Karpas-422 (cell line): ENCODE data around the gene GABRB2. TPM values are rescaled to one million over a fixed set of nuclear protein-coding genes. Genes with fewer than 3 reads are reported as not detected.

ENCODE experiments used
- DNase-seq: peaks from one replicate; pipeline ENCODE4 v3.0.0-alpha.2; 2015
- H2AFZ ChIP-seq: fragments of 200-600 bp; sonication (generic); 2 replicates; pipeline ENCODE4 v1.6.1; 2014; ENCODE audit warnings: antibody characterized with exemption, low read length, mixed read lengths
- H3K27ac ChIP-seq: fragments of 200-600 bp; sonication (generic); 2 replicates; pipeline ENCODE4 v1.5.1; 2014; ENCODE audit warnings: mild to moderate bottlenecking, low read length, moderate library complexity
- H3K27me3 ChIP-seq: fragments of 200-600 bp; sonication (generic); 2 replicates; pipeline ENCODE4 v1.6.1; 2014; ENCODE audit warnings: low read length, mixed read lengths
- H3K36me3 ChIP-seq: fragments of 200-600 bp; sonication (generic); 2 replicates; pipeline ENCODE4 v1.6.1; 2014; ENCODE audit warnings: low read length, mixed read lengths; ENCODE audit not compliant: insufficient read depth
- H3K4me1 ChIP-seq: fragments of 200-600 bp; sonication (generic); 2 replicates; pipeline ENCODE4 v1.6.1; 2014; ENCODE audit warnings: mild to moderate bottlenecking, low read length, mixed read lengths
- H3K4me2 ChIP-seq: fragments of 200-600 bp; sonication (generic); 2 replicates; pipeline ENCODE4 v1.6.1; 2014; ENCODE audit warnings: low read length, low read depth, mild to moderate bottlenecking; ENCODE audit not compliant: poor library complexity, severe bottlenecking
- H3K4me3 ChIP-seq: fragments of 200-600 bp; sonication (generic); 2 replicates; pipeline ENCODE4 v1.5.1; 2014; ENCODE audit warnings: mild to moderate bottlenecking, antibody characterized with exemption, low read length, mixed read lengths
- H3K79me2 ChIP-seq: fragments of 200-600 bp; sonication (generic); 2 replicates; pipeline ENCODE4 v1.6.1; 2014; ENCODE audit warnings: mild to moderate bottlenecking, low read length, mixed read lengths
- H3K9ac ChIP-seq: fragments of 200-600 bp; sonication (generic); 2 replicates; pipeline ENCODE4 v1.6.0; 2014; ENCODE audit warnings: low read length
- H3K9me2 ChIP-seq: fragments of 200-600 bp; sonication (generic), shearing (Covaris generic); replicated peaks from 2 replicates; pipeline ENCODE4 v1.6.0; 2014; ENCODE audit warnings: mild to moderate bottlenecking, low read length, moderate library complexity; ENCODE audit not compliant: insufficient read depth
- H3K9me3 ChIP-seq: fragments of 300-700, 200-600 bp; sonication (generic); 2 replicates; pipeline ENCODE4 v1.6.1; 2014; ENCODE audit warnings: low read length, mixed read lengths
- H4K20me1 ChIP-seq: fragments of 200-600 bp; sonication (generic); 2 replicates; pipeline ENCODE4 v1.6.1; 2014; ENCODE audit warnings: mild to moderate bottlenecking, antibody characterized with exemption, low read length, low read depth; ENCODE audit not compliant: insufficient read depth
- total RNA-seq: library from RNA; depleted of rRNA; stranded (reverse); fragments of >200 nt; shearing (Covaris generic); gene quantifications from 2 replicates; pipeline ENCODE4 v1.2.3, GENCODE V29; 2014; ENCODE audit warnings: low replicate concordance

Gene GABRB2
- total RNA-seq, 1 experiment from 2014 or later: not detected

DNA sequence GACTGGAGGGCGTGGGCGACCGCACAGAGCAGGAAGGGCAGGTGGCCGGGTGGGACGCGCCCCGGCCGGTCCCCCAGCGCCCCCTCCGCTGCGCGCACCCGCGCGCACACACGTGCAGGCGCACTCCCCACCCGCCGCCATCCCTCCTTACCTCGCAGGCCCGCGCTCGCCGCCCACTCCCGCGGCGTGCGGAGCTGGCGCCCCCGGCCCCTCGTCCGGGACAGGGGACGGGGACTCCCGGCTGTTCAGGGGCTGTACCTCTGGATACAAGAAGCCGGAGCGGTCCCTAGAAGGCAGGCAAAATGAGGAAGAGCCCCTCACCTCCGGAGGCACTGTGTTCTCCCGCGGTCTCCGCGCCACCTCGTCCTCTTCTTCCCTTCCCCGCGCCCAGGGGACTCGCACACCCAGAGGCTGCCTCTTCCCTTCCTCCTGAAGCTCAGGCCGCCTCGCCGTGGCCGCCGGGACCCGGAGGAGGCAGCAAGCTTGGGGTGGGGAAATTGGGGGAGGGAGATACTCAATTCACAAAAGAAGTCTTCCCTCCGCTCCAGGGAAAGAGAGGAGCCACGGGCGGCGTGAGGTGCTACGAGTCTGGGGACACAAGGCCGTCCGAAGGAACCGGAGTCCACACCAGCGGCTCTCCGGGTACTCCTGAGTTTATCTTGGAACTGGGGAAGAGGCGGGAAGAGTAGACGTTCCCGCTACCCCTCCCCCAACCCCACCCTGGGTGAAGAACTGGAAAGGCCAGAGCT lies 1.4 kb upstream of the GABRB2 start:
- Histone ChIP-seq H3K36me3 (no peaks in the 10 kb centered on the region), H2AFZ (no peak overlapping the region), H3K9ac (no peak overlapping the region), H3K79me2 (no peaks in the 10 kb centered on the region), H4K20me1 (no peaks in the 10 kb centered on the region), H3K4me2 (no peak overlapping the region), H3K4me1 (no peaks in the 10 kb centered on the region), H3K9me3 (no peaks in the 10 kb centered on the region; the same call in 1 of the 2 replicates), H3K27ac (no peak overlapping the region), H3K9me2 (no peaks in the 10 kb centered on the region), H3K4me3 (no peak overlapping the region), H3K27me3 (no peaks in the 10 kb centered on the region)
- no peak for DNase-seq

DNA sequence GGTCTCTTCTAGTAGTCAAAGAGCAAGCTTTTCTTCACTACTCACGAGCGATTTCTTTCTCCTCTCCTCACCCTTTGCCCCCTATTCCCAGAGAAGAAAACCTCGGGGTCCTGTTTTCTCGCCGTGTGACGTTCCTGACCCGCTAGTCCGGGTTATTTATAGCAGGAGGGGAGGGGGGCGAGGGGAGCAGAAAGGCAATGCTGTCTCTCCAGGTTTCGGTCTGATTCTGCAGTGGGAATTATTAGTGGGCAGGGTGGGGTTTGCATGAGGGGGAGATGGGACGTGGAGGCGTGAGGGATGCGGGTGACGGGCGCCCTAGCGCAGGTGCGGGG lies 847 bp upstream of the GABRB2 start:
- Histone ChIP-seq H3K79me2 (no peaks in the 10 kb centered on the region), H3K9me2 (no peaks in the 10 kb centered on the region), H3K9me3 (no peaks in the 10 kb centered on the region; the same call in 1 of the 2 replicates), H3K27ac (no peak overlapping the region), H3K4me2 (no peak overlapping the region), H4K20me1 (no peaks in the 10 kb centered on the region), H2AFZ (no peak overlapping the region), H3K27me3 (no peaks in the 10 kb centered on the region), H3K4me1 (no peaks in the 10 kb centered on the region), H3K4me3 (no peak overlapping the region), H3K36me3 (no peaks in the 10 kb centered on the region), H3K9ac (no peak overlapping the region)
- no peak for DNase-seq

DNA sequence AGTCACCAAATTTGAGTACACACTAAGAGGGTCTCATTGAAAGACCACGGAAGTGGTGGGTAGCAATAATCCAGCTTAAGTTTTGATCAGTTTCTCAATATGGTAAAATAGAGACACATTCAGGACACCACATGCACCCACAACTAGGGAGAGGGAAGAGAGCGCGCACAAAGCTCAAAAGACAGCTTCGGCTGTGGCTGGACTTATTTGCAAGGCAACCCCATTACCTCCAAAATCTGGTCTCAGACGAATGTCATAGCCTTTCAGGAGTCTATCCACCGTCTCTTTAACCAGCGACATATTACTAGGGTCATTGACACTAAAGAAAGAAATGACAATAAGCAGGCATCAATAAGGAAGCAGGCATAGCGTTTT lies 443 bp downstream of the GABRB2 start:
- Histone ChIP-seq H3K79me2 (no peaks in the 10 kb centered on the region), H3K27me3 (no peaks in the 10 kb centered on the region), H3K9ac (no peak overlapping the region), H3K27ac (no peak overlapping the region), H3K9me3 (no peaks in the 10 kb centered on the region; the same call in 1 of the 2 replicates), H3K9me2 (no peaks in the 10 kb centered on the region), H3K4me2 (no peak overlapping the region), H3K4me3 (no peak overlapping the region), H3K4me1 (no peaks in the 10 kb centered on the region), H2AFZ (no peak overlapping the region), H3K36me3 (no peaks in the 10 kb centered on the region), H4K20me1 (no peaks in the 10 kb centered on the region)
- DNase-seq: no peak

DNA sequence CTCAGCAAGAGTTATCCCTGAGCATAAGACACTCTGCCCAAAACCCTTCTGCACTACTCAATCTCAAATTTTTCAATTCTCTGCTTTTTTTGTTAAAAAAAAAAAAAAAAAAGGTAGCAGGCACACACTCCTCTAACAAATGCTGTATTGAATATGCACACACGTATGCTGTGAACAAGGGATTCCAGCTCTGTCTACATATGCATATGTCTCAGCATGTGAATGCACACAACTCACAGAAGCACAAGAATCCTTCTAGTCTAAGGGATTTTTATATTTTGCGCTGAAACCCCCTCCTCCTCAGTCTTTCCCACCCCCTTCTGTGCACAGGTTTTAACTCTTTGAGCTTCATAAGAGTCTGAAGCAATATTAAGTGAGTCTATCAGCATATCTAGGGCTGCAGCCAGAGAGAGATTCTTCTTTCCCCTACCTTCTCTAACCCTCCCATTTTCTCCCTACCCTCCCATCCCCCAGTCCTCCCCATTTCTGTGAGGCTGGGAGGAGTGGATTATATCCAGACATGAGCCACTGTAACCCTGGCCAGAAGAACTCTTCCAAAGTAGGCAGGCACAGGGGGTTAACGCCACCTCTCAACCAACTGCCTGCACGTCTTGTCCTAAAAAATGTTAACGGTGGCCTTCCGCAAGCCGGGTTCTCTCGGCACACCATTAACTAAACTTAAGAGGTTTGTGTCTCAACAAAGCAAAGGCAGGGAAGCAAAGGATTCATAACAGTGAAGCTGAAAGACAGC lies 1.0 kb downstream of the GABRB2 start:
- no peaks in the 10 kb centered on the region for H3K36me3 ChIP-seq
- no peak overlapping the region for H3K9ac ChIP-seq
- no peaks in the 10 kb centered on the region; the same call in 1 of the 2 replicates for H3K9me3 ChIP-seq
- no peak for DNase-seq
- H3K9me2 ChIP-seq: no peaks in the 10 kb centered on the region
- no peaks in the 10 kb centered on the region for H3K4me1 ChIP-seq
- no peaks in the 10 kb centered on the region for H3K27me3 ChIP-seq
- no peak overlapping the region for H3K4me2 ChIP-seq
- no peak overlapping the region for H3K27ac ChIP-seq
- H3K4me3 ChIP-seq: no peak overlapping the region
- H2AFZ ChIP-seq: no peak overlapping the region
- no peaks in the 10 kb centered on the region for H3K79me2 ChIP-seq
- no peaks in the 10 kb centered on the region for H4K20me1 ChIP-seq

DNA sequence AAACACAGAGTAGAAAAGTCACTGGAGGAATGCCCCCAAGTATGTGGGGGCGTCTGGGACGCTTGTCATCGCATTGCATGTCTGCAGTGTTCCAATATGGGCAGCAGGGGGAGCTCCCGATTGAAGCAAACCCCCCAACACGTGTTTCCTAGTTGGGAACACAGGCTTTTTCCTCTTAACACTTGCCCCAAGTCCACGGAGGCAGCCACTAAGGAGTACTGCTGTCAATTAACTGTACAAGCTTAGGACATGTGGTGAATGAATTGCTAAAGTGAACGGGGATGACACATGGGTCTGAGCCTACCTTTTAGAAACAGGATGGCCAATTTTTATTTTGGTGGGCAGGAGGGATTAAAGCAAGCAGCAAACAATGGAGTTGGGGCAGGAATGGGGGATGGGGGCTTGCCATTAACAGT lies 2.2 kb downstream of the GABRB2 start:
- Histone ChIP-seq H2AFZ (no peak overlapping the region), H3K27ac (no peak overlapping the region), H3K9ac (no peak overlapping the region), H3K27me3 (no peaks in the 10 kb centered on the region), H3K79me2 (no peaks in the 10 kb centered on the region), H3K9me2 (no peaks in the 10 kb centered on the region), H3K4me3 (no peak overlapping the region), H3K9me3 (no peaks in the 10 kb centered on the region; the same call in 1 of the 2 replicates), H3K36me3 (no peaks in the 10 kb centered on the region), H4K20me1 (no peaks in the 10 kb centered on the region), H3K4me1 (no peaks in the 10 kb centered on the region), H3K4me2 (no peak overlapping the region)
- DNase-seq: peak; percentile 76

DNA sequence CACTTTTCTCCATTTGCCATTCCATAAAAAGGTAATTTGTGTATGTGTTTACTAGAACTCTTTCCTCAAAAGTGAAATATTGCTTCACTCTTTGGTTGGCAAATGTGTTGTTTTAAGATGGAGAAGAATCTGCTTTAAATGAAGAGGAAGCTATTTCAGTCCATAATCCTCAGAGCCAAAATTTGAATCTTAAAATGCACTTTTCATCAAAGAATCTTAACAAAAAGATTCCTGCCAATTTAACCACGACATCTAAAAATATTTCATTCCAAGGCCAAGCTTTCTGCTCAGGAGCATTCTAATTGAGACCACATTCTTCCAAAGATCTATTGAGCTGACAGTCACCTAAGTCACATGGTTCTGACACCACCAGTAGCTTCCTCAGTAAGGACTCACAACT lies 7.5 kb downstream of the GABRB2 start:
- Histone ChIP-seq H3K4me2 (no peak overlapping the region), H3K9me3 (no peaks in the 10 kb centered on the region), H4K20me1 (no peaks in the 10 kb centered on the region), H3K4me1 (no peaks in the 10 kb centered on the region), H3K36me3 (no peaks in the 10 kb centered on the region), H3K79me2 (no peaks in the 10 kb centered on the region), H2AFZ (no peak overlapping the region), H3K27me3 (no peaks in the 10 kb centered on the region), H3K4me3 (no peak overlapping the region), H3K9me2 (no peaks in the 10 kb centered on the region), H3K27ac (no peak overlapping the region), H3K9ac (no peak overlapping the region)
- no peak for DNase-seq

DNA sequence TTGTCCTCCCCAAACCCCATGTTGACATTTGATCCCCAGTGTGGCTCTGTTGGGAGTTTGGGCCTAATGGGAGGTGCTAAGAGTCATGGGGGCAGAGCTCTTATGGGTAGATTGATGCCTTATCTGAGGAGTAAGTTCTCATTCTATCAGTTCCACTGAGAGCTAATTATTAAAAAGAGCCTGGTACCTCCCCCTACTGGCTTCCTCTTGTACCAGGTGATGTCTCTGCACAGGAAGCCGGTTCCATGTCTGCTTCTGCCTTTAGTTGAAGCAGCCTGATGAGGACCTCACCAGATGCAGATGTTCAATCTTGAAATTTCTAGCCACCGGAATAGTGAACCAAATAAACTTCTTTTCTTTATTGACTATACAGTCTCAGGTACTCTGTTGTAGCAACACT lies 10.8 kb downstream of the GABRB2 start:
- H3K4me3 ChIP-seq: no peak overlapping the region
- H3K4me2 ChIP-seq: no peak overlapping the region
- H3K79me2 ChIP-seq: no peaks in the 10 kb centered on the region
- no peak overlapping the region for H2AFZ ChIP-seq
- H3K36me3 ChIP-seq: no peaks in the 10 kb centered on the region
- no peak overlapping the region for H3K9ac ChIP-seq
- H4K20me1 ChIP-seq: no peaks in the 10 kb centered on the region
- no peaks in the 10 kb centered on the region for H3K4me1 ChIP-seq
- H3K27ac ChIP-seq: no peak overlapping the region
- H3K27me3 ChIP-seq: no peaks in the 10 kb centered on the region
- no peaks in the 10 kb centered on the region for H3K9me2 ChIP-seq
- H3K9me3 ChIP-seq: no peaks in the 10 kb centered on the region
- no peak for DNase-seq

DNA sequence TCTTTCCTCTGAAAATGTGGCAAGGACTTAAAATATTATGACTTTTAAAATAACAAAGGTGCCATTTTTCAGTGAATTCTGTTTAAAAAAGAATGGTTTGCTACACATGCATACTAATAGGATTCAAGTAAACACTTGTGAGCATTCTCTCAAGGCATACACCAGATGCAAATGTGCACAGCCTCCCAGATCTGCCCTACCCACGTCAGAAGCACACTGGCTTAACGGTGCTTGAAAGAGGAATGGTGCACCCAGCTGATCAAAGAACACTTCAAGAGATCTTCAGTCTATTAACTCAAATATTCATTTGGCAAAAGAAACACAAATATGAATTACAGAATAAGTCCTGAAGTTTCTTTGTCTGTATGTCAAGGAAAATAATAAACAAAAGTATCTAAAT lies 15.8 kb downstream of the GABRB2 start:
- no peak overlapping the region for H3K27ac ChIP-seq
- no peaks in the 10 kb centered on the region for H3K9me3 ChIP-seq
- H4K20me1 ChIP-seq: no peaks in the 10 kb centered on the region
- H3K9ac ChIP-seq: no peak overlapping the region
- no peaks in the 10 kb centered on the region for H3K4me1 ChIP-seq
- no peak for DNase-seq
- no peaks in the 10 kb centered on the region for H3K79me2 ChIP-seq
- no peaks in the 10 kb centered on the region for H3K27me3 ChIP-seq
- no peak overlapping the region for H3K4me3 ChIP-seq
- no peak overlapping the region for H3K4me2 ChIP-seq
- no peaks in the 10 kb centered on the region for H3K9me2 ChIP-seq
- no peaks in the 10 kb centered on the region for H3K36me3 ChIP-seq
- no peak overlapping the region for H2AFZ ChIP-seq
